Kidney (tissue), 14 donors: ENCODE data around the gene ZBTB7C. TPM values are rescaled to one million over a fixed set of nuclear protein-coding genes. Genes with fewer than 3 reads are reported as not detected.
A peak's percentile ranks its signal among the peaks of the same experiment; 100 is the strongest.

Source experiments
- DNase-seq, 5 donors: peaks; one replicate each; pipeline ENCODE4 v3.0.0-alpha.2; 2013 to 2020
- FAIRE-seq: peaks from 2 replicates; lab custom pipeline; 2012; peaks lifted over from hg19 to GRCh38; lab: Jason Lieb, UNC
- H3K27ac ChIP-seq, 2 donors: one replicate each; pipeline ENCODE4 v1.7.0; 2013; ENCODE audit warnings: low read depth in 2 of 2, low read length in 2 of 2, inconsistent platforms in 1 of 2
- H3K27me3 ChIP-seq: one replicate; pipeline ENCODE4 v1.7.1; 2013; ENCODE audit warnings: low read length, inconsistent platforms; ENCODE audit not compliant: control insufficient read depth, insufficient read depth
- H3K36me3 ChIP-seq, 3 donors: one replicate each; pipeline versions ENCODE4 v1.7.0 to v1.7.1; 2013; ENCODE audit warnings: low read length in 3 of 3, control low read depth in 1 of 3, inconsistent platforms in 1 of 3; ENCODE audit not compliant: insufficient read depth in 3 of 3, control insufficient read depth in 2 of 3
- H3K4me1 ChIP-seq, 3 donors: one replicate each; pipeline versions ENCODE4 v1.7.0 to v1.7.1; 2013; ENCODE audit warnings: low read length in 3 of 3, inconsistent platforms in 1 of 3, low read depth in 1 of 3; ENCODE audit not compliant: control insufficient read depth in 2 of 3, insufficient read depth in 2 of 3
- H3K4me3 ChIP-seq, 3 donors: one replicate each; pipeline versions ENCODE4 v1.7.0 to v1.8.1; 2013; ENCODE audit warnings: low read length in 3 of 3, control low read depth in 1 of 3, inconsistent platforms in 1 of 3
- H3K9ac ChIP-seq, 3 donors: one replicate each; pipeline versions ENCODE4 v1.7.0 to v1.7.1; 2013; ENCODE audit warnings: low read length in 3 of 3, control low read depth in 1 of 3, inconsistent platforms in 1 of 3
- H3K9me3 ChIP-seq, 3 donors: one replicate each; pipeline versions ENCODE4 v1.7.0 to v1.7.1; 2013; ENCODE audit warnings: low read length in 3 of 3, control low read depth in 1 of 3, inconsistent platforms in 1 of 3; ENCODE audit not compliant: control insufficient read depth in 2 of 3, insufficient read depth in 1 of 3
- CTCF ChIP-seq: IDR thresholded peaks from 3 replicates; pipeline ENCODE4 v1.5.1; 2012; ENCODE audit warnings: mild to moderate bottlenecking, moderate library complexity, borderline replicate concordance; ENCODE audit not compliant: insufficient read depth; ENCODE audit errors: extremely low read depth
- intact Hi-C: fragments of 100-400 bp; cut with DNase I; formaldehyde crosslinking; loops from one replicate; pipeline ENCODE4 v1.11.1; 2022
- polyA plus RNA-seq: library from polyadenylated mRNA; stranded (reverse); fragments of 350-450 nt; fragmentation: Illumina TruSeq; extraction: RNeasy Lipid Tissue Mini Kit (QIAGEN cat#74804); gene quantifications from one replicate; pipeline ENCODE4 v1.2.3, GENCODE V29; 2014; ENCODE audit warnings: low read depth, low replicate concordance; ENCODE audit not compliant: insufficient read depth
- total RNA-seq: library from RNA; stranded (reverse); fragmentation: NEBNext Ultra II Directional; extraction: Animal tissue kit (Norgen Biotek cat#: 25700); gene quantifications from one replicate; pipeline ENCODE4 v1.2.1, GENCODE V29; 2021
- donor health status: control.
- donor health status: control.
- donor health status: control.
- donor health status: control.
- donor health status: control.
- donor health status: DM: yes; HTN: yes; CAD: no.
- donor health status: Normal renal cell carcinoma (clear cell type).

ZBTB7C gene
- total and polyA plus RNA-seq, 2 donors from 2014 or later: 1.8 to 13.8 TPM

GRCh38 chr18:48019557-48020325, 389.4 kb downstream of the ZBTB7C start:
- H3K9me3 ChIP-seq: peaks cover 0 to 2% (median 0%) of the 10 kb centered on the region in 3 donors
- H3K9ac ChIP-seq: no peak overlapping the region
- FAIRE-seq (no peak), DNase-seq (peak in 1 of 5 donors; percentile 37)
- peaks cover 0 to 8% (median 3%) of the 10 kb centered on the region in 3 donors for H3K4me1 ChIP-seq
- TF ChIP-seq CTCF: no peak
- no peak overlapping the region for H3K27ac ChIP-seq
- no peak overlapping the region for H3K4me3 ChIP-seq
- no peaks in the 10 kb centered on the region for H3K36me3 ChIP-seq
- intact Hi-C loops: no loop called here
- H3K27me3 ChIP-seq: no peaks in the 10 kb centered on the region

GRCh38 chr18:48018851-48019250, 390.3 kb downstream of the ZBTB7C start:
- no peak for TF ChIP-seq CTCF
- FAIRE-seq: no peak
- H3K36me3 ChIP-seq: no peaks in the 10 kb centered on the region
- H3K4me1 ChIP-seq: peaks cover 0 to 5% (median 3%) of the 10 kb centered on the region in 3 donors
- H3K27ac ChIP-seq: no peak overlapping the region
- intact Hi-C loops: no loop called here
- peaks cover 0 to 4% (median 0%) of the 10 kb centered on the region in 3 donors for H3K9me3 ChIP-seq
- no peaks in the 10 kb centered on the region for H3K27me3 ChIP-seq
- no peak overlapping the region for H3K4me3 ChIP-seq
- H3K9ac ChIP-seq: no peak overlapping the region
- DNase-seq: no peak

- Histone ChIP-seq H3K9me3 (peaks cover 0 to 4% (median 0%) of the 10 kb centered on the region in 3 donors), H3K27me3 (no peaks in the 10 kb centered on the region), H3K36me3 (no peaks in the 10 kb centered on the region), H3K27ac (no peak overlapping the region), H3K9ac (no peak overlapping the region), H3K4me3 (no peak overlapping the region), H3K4me1 (no peaks in the 10 kb centered on the region)
- DNase-seq: peak in 1 of 5 donors; percentile 8
- no peak for TF ChIP-seq CTCF
- no peak for FAIRE-seq
- intact Hi-C loops: no loop called here
Measured at GRCh38 chr18:48017635-48018034, 391.5 kb downstream of the ZBTB7C start.
